Stomach (tissue), 4 donors: Measurements from ENCODE around the gene LEPR.

Source experiments
- CTCF ChIP-seq, 7 experiments: fragments of 450-650 bp in 4 of 7; fragments of 200-600 bp in 3 of 7; sonication (generic) in 3 of 7; IDR thresholded peaks; one replicate each; pipeline ENCODE4 v1.5.1; 2016 to 2019; ENCODE audit warnings: antibody characterized with exemption in 7 of 7, control low read depth in 2 of 7, mild to moderate bottlenecking in 1 of 7
- POLR2A ChIP-seq, 4 donors: fragments of 450-650 bp; IDR thresholded peaks; one replicate each; pipeline ENCODE4 v1.6.1; 2016; ENCODE audit warnings: antibody characterized with exemption in 4 of 4, control low read depth in 2 of 4, mild to moderate bottlenecking in 1 of 4, moderate library complexity in 1 of 4

GRCh38 chr1:65377496-65378246 is 42.8 kb upstream of the LEPR start:
- TF ChIP-seq CTCF (IDR thresholded peaks at IDR 0.05) (no peak), POLR2A (IDR thresholded peaks at IDR 0.05) (no peak)
